ENCODE data around the gene DCP1B.

Gene DCP1B

DNA sequence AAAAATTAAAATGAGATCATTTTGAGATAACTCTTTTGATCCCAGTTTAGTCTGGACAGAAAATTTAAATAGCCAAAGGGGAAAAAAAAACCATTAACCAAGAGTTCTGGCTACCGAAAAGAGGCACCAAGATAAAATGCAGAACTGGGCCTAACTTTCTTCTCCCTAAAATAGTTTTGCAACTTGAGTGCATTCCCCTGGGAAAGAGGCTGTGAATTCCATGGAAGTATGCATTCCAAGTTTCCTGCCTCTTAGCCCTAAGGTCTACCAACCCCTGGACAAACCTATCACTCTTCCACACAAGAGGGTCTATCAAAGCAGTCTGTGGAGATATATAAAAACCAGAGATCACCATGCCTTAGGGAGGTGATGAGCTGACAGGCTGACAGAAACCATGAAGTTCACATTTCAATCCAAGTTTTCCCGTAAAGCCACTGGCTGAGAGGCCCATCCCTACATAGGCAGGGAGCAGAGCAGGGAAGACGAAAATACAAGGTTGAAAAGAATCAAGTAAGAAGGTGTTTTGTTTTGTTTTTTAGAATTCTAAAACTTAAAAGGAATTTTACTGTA lies 33.8 kb downstream of the DCP1B start:
- TF ChIP-seq SIN3A (IDR thresholded peaks at IDR 0.05; ENCODE audit: borderline replicate concordance, insufficient read depth, low read length) (no peak), FOXP2 (optimal IDR thresholded peaks at IDR 0.05; ENCODE audit: borderline replicate concordance, extremely low read depth, extremely low read length, insufficient read depth) (no peak), TAF1 (IDR thresholded peaks at IDR 0.05; ENCODE audit: borderline replicate concordance, insufficient read depth, low read length) (no peak), POLR2AphosphoS5 (IDR thresholded peaks at IDR 0.05; ENCODE audit: low read depth, low read length) (no peak)
- TF ChIP-seq, protein P1, sequence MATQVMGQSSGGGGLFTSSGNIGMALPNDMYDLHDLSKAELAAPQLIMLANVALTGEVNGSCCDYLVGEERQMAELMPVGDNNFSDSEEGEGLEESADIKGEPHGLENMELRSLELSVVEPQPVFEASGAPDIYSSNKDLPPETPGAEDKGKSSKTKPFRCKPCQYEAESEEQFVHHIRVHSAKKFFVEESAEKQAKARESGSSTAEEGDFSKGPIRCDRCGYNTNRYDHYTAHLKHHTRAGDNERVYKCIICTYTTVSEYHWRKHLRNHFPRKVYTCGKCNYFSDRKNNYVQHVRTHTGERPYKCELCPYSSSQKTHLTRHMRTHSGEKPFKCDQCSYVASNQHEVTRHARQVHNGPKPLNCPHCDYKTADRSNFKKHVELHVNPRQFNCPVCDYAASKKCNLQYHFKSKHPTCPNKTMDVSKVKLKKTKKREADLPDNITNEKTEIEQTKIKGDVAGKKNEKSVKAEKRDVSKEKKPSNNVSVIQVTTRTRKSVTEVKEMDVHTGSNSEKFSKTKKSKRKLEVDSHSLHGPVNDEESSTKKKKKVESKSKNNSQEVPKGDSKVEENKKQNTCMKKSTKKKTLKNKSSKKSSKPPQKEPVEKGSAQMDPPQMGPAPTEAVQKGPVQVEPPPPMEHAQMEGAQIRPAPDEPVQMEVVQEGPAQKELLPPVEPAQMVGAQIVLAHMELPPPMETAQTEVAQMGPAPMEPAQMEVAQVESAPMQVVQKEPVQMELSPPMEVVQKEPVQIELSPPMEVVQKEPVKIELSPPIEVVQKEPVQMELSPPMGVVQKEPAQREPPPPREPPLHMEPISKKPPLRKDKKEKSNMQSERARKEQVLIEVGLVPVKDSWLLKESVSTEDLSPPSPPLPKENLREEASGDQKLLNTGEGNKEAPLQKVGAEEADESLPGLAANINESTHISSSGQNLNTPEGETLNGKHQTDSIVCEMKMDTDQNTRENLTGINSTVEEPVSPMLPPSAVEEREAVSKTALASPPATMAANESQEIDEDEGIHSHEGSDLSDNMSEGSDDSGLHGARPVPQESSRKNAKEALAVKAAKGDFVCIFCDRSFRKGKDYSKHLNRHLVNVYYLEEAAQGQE (IDR thresholded peaks at IDR 0.05; ENCODE audit: insufficient read depth in 1 of 2, low read depth in 2 of 2, low read length in 2 of 2): no peak

DNA sequence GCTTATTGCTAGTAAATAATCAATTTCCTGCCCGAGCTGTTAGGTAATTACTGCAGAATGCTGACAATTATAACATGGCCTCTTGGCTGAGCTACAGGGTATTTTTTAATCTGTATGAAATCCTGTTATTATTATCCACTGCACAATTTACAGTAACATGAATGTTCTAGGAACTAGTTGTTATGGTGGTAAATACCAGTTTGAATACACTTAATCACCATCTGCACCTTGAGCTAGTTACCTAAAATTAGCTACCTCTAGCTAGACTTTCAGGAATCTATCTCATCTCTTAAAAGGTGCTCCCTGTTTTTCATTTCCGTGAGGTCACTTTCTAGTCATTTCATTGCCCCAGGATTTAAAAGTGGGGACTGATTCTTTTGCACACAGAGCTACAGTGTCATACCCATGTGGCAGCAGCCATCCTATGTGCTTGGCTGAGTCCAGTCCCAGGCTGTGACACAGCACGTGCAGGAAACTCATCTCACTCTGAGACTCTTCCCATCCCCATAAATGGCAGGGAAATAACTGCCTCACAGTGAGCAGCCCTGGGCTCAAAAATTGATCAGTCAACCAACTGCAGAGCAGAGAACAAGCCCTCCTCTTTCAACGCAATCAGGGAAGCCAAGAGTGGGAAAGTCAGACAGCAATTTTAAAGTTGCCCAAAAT lies 37.6 kb downstream of the DCP1B start:
- TF ChIP-seq TAF1 (IDR thresholded peaks at IDR 0.05; ENCODE audit: borderline replicate concordance, insufficient read depth, low read length) (no peak), FOXP2 (optimal IDR thresholded peaks at IDR 0.05; ENCODE audit: borderline replicate concordance, extremely low read depth, extremely low read length, insufficient read depth) (no peak), SIN3A (IDR thresholded peaks at IDR 0.05; ENCODE audit: borderline replicate concordance, insufficient read depth, low read length) (no peak), POLR2AphosphoS5 (IDR thresholded peaks at IDR 0.05; ENCODE audit: low read depth, low read length) (no peak)
- TF ChIP-seq, protein P1 (IDR thresholded peaks at IDR 0.05; ENCODE audit: insufficient read depth in 1 of 2, low read depth in 2 of 2, low read length in 2 of 2): no peak

DNA sequence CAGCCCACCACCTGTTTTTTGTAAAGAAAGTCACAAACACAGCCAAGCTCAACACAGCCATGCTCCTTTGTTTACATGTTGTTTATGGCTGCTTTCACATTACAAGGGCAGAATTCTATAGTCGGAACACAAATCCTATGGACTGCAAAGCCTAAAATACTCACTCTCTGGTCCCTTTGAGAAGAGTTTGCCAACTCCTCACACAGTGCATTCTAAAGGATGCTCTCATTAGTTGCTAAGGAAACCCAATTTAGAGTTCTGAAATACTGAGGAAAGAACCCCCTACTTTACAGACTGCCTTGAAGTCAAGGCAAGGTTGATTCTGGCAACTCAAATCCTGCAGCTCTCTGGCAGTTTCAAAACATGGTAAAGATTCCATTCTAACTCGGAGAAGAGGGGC lies 38.3 kb downstream of the DCP1B start:
- no peak for TF ChIP-seq FOXP2 (optimal IDR thresholded peaks at IDR 0.05; ENCODE audit: borderline replicate concordance, extremely low read depth, extremely low read length, insufficient read depth)
- TF ChIP-seq POLR2AphosphoS5 (IDR thresholded peaks at IDR 0.05; ENCODE audit: low read depth, low read length): no peak
- TF ChIP-seq, protein P1 (IDR thresholded peaks at IDR 0.05; ENCODE audit: insufficient read depth in 1 of 2, low read depth in 2 of 2, low read length in 2 of 2): no peak
- no peak for TF ChIP-seq SIN3A (IDR thresholded peaks at IDR 0.05; ENCODE audit: borderline replicate concordance, insufficient read depth, low read length)
- no peak for TF ChIP-seq TAF1 (IDR thresholded peaks at IDR 0.05; ENCODE audit: borderline replicate concordance, insufficient read depth, low read length)

DNA sequence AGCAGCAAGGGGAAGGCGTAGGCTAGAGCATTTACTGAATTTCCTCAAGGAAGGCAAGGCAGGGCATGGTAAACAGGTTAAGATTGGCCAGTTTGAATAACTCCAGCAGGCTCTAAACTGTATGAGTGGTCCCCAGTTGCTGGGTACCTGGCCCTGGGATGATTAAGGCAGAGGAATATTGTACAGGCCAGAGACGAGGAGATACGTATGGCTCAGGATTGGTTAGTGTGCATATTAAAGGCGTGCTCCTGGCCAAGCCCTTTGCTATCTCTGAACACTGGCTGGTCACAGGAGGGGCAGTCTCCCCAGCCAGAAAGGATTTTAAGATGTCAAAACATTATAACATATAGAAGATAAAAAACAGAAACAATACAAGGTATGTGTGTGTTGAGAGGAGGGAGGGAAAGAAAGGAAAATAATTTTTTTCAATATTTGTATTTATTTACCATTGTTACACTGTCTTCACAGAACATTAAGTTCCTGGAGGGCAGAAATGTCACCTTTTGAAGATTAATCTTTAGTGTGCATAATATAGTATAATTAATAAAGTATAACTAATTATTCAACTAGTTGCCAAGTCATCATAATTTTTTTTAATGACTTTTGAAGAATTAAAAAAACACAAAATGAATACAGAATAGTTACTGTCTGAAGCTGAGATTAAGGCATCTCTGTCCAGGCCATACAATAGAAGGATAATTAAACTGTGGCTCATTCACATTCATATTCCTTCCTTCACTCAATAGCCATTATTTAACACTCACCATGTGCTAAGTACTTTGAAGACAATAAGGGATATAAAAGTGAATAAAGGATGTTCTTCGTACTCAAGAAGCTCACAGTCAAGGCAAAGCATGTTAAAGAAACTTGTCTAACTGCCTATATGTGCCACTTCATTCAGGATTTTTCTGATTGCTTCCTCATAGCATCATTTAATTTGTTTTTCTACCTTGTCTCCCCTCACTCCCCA lies 41.9 kb downstream of the DCP1B start:
- TF ChIP-seq, protein P1 (IDR thresholded peaks at IDR 0.05; ENCODE audit: insufficient read depth in 1 of 2, low read depth in 2 of 2, low read length in 2 of 2): no peak
- TF ChIP-seq POLR2AphosphoS5 (IDR thresholded peaks at IDR 0.05; ENCODE audit: low read depth, low read length) (no peak), TAF1 (IDR thresholded peaks at IDR 0.05; ENCODE audit: borderline replicate concordance, insufficient read depth, low read length) (no peak), FOXP2 (optimal IDR thresholded peaks at IDR 0.05; ENCODE audit: borderline replicate concordance, extremely low read depth, extremely low read length, insufficient read depth) (no peak), SIN3A (IDR thresholded peaks at IDR 0.05; ENCODE audit: borderline replicate concordance, insufficient read depth, low read length) (no peak)

All from PFSK-1 (cell line).